ENCODE results near the gene POLR3A. TPM values are rescaled to one million over a fixed set of nuclear protein-coding genes. Genes with fewer than 3 reads are reported as not detected.

POLR3A gene
- total RNA-seq, 6 experiments from 2014 or later: 5.5 to 8.5 (median 6.4) TPM

DNA sequence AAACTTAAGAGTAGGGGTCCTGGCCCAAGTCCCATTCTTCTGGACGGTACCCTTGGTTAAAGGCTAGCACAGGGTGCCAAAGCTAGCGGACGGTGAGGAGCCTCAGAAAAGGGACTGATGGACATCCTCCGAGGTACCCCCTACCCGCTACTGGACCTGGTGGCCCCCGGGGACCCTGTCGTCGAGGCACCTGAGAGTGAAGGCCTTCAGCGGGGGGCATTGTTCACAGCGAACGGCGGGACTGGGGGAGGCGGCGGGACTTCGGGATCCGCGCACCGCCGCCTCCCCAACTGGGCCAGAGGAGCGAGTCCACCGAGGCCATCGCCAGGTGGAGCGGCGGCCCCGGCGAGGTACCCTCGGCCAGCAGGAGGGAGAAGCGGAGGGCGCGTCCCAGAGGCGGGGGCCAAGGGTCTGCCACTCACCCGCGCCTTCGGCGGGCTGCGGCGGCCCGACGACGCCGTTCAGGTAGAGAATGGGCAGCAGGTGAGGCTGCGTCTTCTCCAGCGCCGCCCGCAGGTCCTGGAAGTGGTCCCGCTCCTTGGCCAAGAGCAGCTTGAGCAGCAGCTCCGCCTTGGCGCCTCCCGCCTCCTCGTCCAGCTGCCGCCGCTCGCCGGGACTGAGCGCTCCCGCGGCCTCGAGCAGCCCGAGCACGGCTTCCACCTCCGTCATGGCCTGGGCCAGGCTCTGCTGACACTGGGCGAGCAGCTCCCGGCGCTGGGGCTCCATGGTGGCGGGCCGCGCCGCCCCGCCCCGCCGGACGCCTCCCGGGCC is 103.3 kb downstream of the POLR3A start:
- Histone ChIP-seq H3K27ac (peak overlapping the region in 2 of 3 donors; percentile 36 to 40), H3K27me3 (no peaks in the 10 kb centered on the region), H3K4me1 (peaks cover 0 to 7% (median 2%) of the 10 kb centered on the region in 4 donors), H3K9me3 (no peaks in the 10 kb centered on the region), H3K4me3 (peak overlapping the region; percentile 53 to 82 (median 69)), H3K36me3 (no peaks in the 10 kb centered on the region)
- ATAC-seq (peak; percentile 50 to 67 (median 58)), DNase-seq (peak; percentile 55 to 70 (median 60))
- TF ChIP-seq, protein P1, sequence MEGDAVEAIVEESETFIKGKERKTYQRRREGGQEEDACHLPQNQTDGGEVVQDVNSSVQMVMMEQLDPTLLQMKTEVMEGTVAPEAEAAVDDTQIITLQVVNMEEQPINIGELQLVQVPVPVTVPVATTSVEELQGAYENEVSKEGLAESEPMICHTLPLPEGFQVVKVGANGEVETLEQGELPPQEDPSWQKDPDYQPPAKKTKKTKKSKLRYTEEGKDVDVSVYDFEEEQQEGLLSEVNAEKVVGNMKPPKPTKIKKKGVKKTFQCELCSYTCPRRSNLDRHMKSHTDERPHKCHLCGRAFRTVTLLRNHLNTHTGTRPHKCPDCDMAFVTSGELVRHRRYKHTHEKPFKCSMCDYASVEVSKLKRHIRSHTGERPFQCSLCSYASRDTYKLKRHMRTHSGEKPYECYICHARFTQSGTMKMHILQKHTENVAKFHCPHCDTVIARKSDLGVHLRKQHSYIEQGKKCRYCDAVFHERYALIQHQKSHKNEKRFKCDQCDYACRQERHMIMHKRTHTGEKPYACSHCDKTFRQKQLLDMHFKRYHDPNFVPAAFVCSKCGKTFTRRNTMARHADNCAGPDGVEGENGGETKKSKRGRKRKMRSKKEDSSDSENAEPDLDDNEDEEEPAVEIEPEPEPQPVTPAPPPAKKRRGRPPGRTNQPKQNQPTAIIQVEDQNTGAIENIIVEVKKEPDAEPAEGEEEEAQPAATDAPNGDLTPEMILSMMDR (IDR thresholded peaks at IDR 0.05): no peak
- TF ChIP-seq POLR2A (IDR thresholded peaks at IDR 0.05): no peak
- intact Hi-C loops (cut with DNase I): no loop called here
- 13% methylated on average over 1 of the region's 73 CpGs for WGBS (ENCODE audit: insufficient coverage, low coverage, low lambda C conversion rate, missing lambda C conversion rate)

DNA sequence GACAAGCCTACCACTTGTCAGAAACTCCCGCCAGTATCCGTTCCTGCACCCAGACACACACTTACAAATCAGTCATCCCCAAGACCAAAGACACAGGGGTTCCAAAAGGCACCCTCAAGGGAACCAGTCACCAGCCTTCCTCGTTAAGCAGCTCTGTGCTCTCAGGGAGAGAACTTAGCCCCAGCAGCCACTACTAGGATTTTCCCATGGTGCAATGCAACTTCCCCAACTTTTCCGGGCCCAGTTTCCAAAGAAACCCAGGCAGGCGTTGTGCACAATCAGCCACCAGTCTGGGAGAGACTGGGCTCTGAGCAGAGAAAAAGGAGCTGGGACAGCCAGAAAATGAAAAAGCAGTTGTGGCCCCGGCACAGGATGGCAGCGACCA is 103.9 kb downstream of the POLR3A start:
- TF ChIP-seq, protein P1 (IDR thresholded peaks at IDR 0.05): no peak
- no peak for TF ChIP-seq POLR2A (IDR thresholded peaks at IDR 0.05)
- Histone ChIP-seq H3K9me3 (no peaks in the 10 kb centered on the region), H3K36me3 (no peaks in the 10 kb centered on the region), H3K27me3 (no peaks in the 10 kb centered on the region), H3K4me3 (peak overlapping the region; percentile 53 to 82 (median 69)), H3K4me1 (peaks cover 0 to 9% (median 4%) of the 10 kb centered on the region in 4 donors), H3K27ac (peak overlapping the region in 1 of 3 donors; percentile 40)
- ATAC-seq: peak in 3 of 4 donors; percentile 10 to 25 (median 15)
- no peak for DNase-seq
- intact Hi-C loops (cut with DNase I): no loop called here
- WGBS (ENCODE audit: insufficient coverage, low coverage, low lambda C conversion rate, missing lambda C conversion rate): 37% methylated on average over 7 of the region's 7 CpGs

DNA sequence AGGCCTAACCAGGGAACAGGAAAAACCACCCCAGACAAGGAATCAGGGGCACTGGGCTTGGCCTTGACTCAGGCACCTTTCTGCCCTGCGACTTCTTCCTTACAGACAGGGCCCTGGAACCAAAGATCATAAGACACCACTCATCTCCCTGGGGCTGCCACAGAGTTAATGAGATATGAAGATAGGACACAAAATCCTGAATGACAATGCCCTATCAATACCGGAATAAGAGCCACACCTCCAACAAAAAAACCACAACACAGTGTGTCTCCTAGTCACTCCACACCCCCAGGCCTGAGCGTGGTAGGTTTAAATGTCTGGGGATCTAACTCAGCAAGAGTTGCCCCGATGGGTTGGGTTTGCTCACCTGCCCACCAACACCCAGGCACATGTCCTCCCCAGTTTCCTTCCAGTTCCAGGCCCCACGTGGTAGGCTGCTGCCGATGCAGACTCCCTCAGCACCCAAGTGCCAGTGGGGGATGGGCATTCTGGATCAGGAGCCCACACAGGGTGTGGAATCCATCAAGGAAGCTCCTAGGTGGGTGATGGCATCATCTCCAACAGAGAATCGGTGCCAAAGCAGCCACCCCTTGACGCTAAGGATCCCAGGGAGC is 106.6 kb downstream of the POLR3A start:
- intact Hi-C loops (cut with DNase I): no loop called here
- Histone ChIP-seq H3K27me3 (no peaks in the 10 kb centered on the region), H3K27ac (no peak overlapping the region), H3K36me3 (no peaks in the 10 kb centered on the region), H3K4me3 (no peak overlapping the region), H3K9me3 (no peaks in the 10 kb centered on the region), H3K4me1 (peaks cover 0 to 27% (median 5%) of the 10 kb centered on the region in 4 donors)
- DNase-seq: peak in 1 of 3 donors; percentile 5
- no peak for ATAC-seq
- TF ChIP-seq, protein P1 (IDR thresholded peaks at IDR 0.05): no peak
- TF ChIP-seq POLR2A (IDR thresholded peaks at IDR 0.05): no peak
- 100% methylated on average over 1 of the region's 8 CpGs for WGBS (ENCODE audit: insufficient coverage, low coverage, low lambda C conversion rate, missing lambda C conversion rate)

DNA sequence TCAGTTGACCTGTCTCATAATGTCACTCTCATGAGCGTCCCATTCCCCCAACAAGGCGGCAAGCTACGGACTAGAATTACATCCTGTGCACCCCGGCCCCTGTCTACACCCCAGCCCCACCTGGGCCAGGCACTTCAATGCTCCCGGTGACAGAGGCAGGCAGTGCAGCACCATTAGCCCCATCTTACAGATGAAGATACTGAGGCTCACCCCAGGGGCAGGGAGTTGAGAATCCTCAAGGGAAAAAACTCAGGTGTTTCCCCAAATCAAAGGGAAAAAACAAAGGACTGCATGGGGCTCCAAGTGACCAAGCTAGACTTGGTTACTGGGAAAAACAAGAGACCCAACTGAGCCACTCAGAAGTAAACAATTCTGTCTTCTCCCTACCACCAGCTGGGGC is 107.3 kb downstream of the POLR3A start:
- H3K27me3 ChIP-seq: no peaks in the 10 kb centered on the region

More for the DNA sequence above, 107.3 kb downstream of the POLR3A start:
- DNase-seq (no peak), ATAC-seq (no peak)
- Histone ChIP-seq H3K27ac (no peak overlapping the region), H3K4me3 (no peak overlapping the region), H3K36me3 (no peaks in the 10 kb centered on the region), H3K4me1 (peaks cover 0 to 27% (median 5%) of the 10 kb centered on the region in 4 donors), H3K9me3 (no peaks in the 10 kb centered on the region)
- intact Hi-C loops (cut with DNase I): no loop called here
- TF ChIP-seq, protein P1 (IDR thresholded peaks at IDR 0.05): no peak
- TF ChIP-seq POLR2A (IDR thresholded peaks at IDR 0.05): no peak
- 100% methylated on average over 1 of the region's 5 CpGs for WGBS (ENCODE audit: insufficient coverage, low coverage, low lambda C conversion rate, missing lambda C conversion rate)

Data from right lobe of liver (tissue), 6 donors.